Medulla oblongata (tissue), 1 donor: ENCODE data around the gene ANKLE2.
A peak's percentile ranks its signal among the peaks of the same experiment; 100 is the strongest.

ENCODE experiments used
- DNase-seq: peaks from one replicate; pipeline ENCODE4 v3.0.0-alpha.2; 2015; ENCODE audit errors: extremely low spot score

Gene ANKLE2

GRCh38 chr12:132687211-132688164, 74.1 kb downstream of the ANKLE2 start, which contains the start of the genes POLE and PXMP2:
Gene POLE (minus strand): TSS chr12:132687342. CDS start chr12:132687315, 27 bp downstream.
Gene PXMP2 (plus strand): TSS chr12:132687587. CDS start chr12:132687671, 84 bp downstream.
- DNase-seq = peak; percentile 95

GRCh38 chr12:132686825-132687210, 74.8 kb downstream of the ANKLE2 start:
- DNase-seq = no peak

- no peak for DNase-seq
These were observed 76.2 kb downstream of the ANKLE2 start for GRCh38 chr12:132685400-132685799.

- no peak for DNase-seq
These were observed 84.1 kb downstream of the ANKLE2 start for GRCh38 chr12:132677492-132677891.

- no peak for DNase-seq
These were observed 85.7 kb downstream of the ANKLE2 start for GRCh38 chr12:132675757-132676432.
